Stimulated activated CD4-positive, alpha-beta T cell treated with anti-CD3 and anti-CD28 coated beads, Interleukin-15, amount 100 ng/mL, for 24 hours (primary cell): ENCODE data around the gene TCF21.
"Not testable (repeated sequence)": the region's sequence is repeated elsewhere in the genome, so short reads cannot be mapped to it uniquely, and the experiment has no call there.

ENCODE experiments used
- DNase-seq: peaks from one replicate; pipeline ENCODE4 v3.0.0-alpha.2; 2020

Gene TCF21

GRCh38 chr6:133888929-133889556 lies at the start of gene TCF21:
TSS of gene TCF21 (plus strand) at chr6:133889113. CDS start at chr6:133889398, 285 bp downstream.
- no peak for DNase-seq

- DNase-seq, result no peak
Measured at GRCh38 chr6:133841176-133841575, 47.7 kb upstream of the TCF21 start.

GRCh38 chr6:133843098-133843497 lies 45.8 kb upstream of the TCF21 start:
- no peak for DNase-seq

- no peak for DNase-seq
Measured at GRCh38 chr6:133844709-133845108, 44.2 kb upstream of the TCF21 start.

GRCh38 chr6:133854041-133854363 lies 34.9 kb upstream of the TCF21 start:
- no peak for DNase-seq

- DNase-seq, result peak; percentile 15
Measured at GRCh38 chr6:133854364-133855275, 34.3 kb upstream of the TCF21 start.

- DNase-seq, result no peak
Measured at GRCh38 chr6:133855276-133855990, 33.5 kb upstream of the TCF21 start.

- no peak for DNase-seq
Measured at GRCh38 chr6:133855991-133856370, 32.9 kb upstream of the TCF21 start.

GRCh38 chr6:133856911-133857310 lies 32.0 kb upstream of the TCF21 start:
- no peak for DNase-seq

- DNase-seq, result no peak
Measured at GRCh38 chr6:133857696-133858095, 31.2 kb upstream of the TCF21 start.

GRCh38 chr6:133861337-133861736 lies 27.6 kb upstream of the TCF21 start:
- DNase-seq, result not testable (repeated sequence)

- DNase-seq, result no peak
Measured at GRCh38 chr6:133863228-133863627, 25.7 kb upstream of the TCF21 start.

GRCh38 chr6:133865680-133866079 lies 23.2 kb upstream of the TCF21 start:
- DNase-seq, result no peak

GRCh38 chr6:133871131-133871530 lies 17.8 kb upstream of the TCF21 start:
- no peak for DNase-seq

GRCh38 chr6:133873538-133873937 lies 15.4 kb upstream of the TCF21 start:
- DNase-seq, result no peak

- no peak for DNase-seq
Measured at GRCh38 chr6:133877116-133877515, 11.8 kb upstream of the TCF21 start.

- no peak for DNase-seq
Measured at GRCh38 chr6:133880006-133880405, 8.9 kb upstream of the TCF21 start.

GRCh38 chr6:133880896-133881295 lies 8.0 kb upstream of the TCF21 start:
- DNase-seq, result no peak

GRCh38 chr6:133886104-133886775 lies 2.7 kb upstream of the TCF21 start:
- DNase-seq, result no peak

GRCh38 chr6:133887156-133887879 lies 1.6 kb upstream of the TCF21 start:
- no peak for DNase-seq

- DNase-seq, result no peak
Measured at GRCh38 chr6:133887880-133888230, 1.1 kb upstream of the TCF21 start.

GRCh38 chr6:133889557-133890403 lies 867 bp downstream of the TCF21 start:
- peak; percentile 25 for DNase-seq
